NCI-H2227 (cell line): Measurements from ENCODE around the gene AFG3L2.

Experiments
- DNase-seq: peaks from one replicate; lab custom pipeline; 2025; ENCODE audit not compliant: unreplicated experiment; lab: John Stamatoyannopoulos, UW

AFG3L2 gene

GRCh38 chr18:12362473-12363174, 14.4 kb downstream of the AFG3L2 start:
- DNase-seq: no peak

- DNase-seq: no peak
These were observed 15.2 kb downstream of the AFG3L2 start for GRCh38 chr18:12361770-12362378.

GRCh38 chr18:12359515-12359927, 17.5 kb downstream of the AFG3L2 start:
- DNase-seq: no peak

GRCh38 chr18:12352188-12352587, 24.8 kb downstream of the AFG3L2 start:
- DNase-seq: no peak

- DNase-seq: no peak
These were observed 29.1 kb downstream of the AFG3L2 start for GRCh38 chr18:12347895-12348294.

- no peak for DNase-seq
These were observed 30.8 kb downstream of the AFG3L2 start for GRCh38 chr18:12346240-12346565.

GRCh38 chr18:12345491-12346239, 31.4 kb downstream of the AFG3L2 start:
- DNase-seq: no peak

GRCh38 chr18:12342661-12343060, 34.4 kb downstream of the AFG3L2 start:
- no peak for DNase-seq

- DNase-seq: no peak
These were observed 35.9 kb downstream of the AFG3L2 start for GRCh38 chr18:12340945-12341660.

GRCh38 chr18:12338382-12338781, 38.6 kb downstream of the AFG3L2 start:
- no peak for DNase-seq

GRCh38 chr18:12336887-12337286, 40.1 kb downstream of the AFG3L2 start:
- DNase-seq: no peak

GRCh38 chr18:12336171-12336613, 40.8 kb downstream of the AFG3L2 start:
- DNase-seq: peak; percentile 11

- no peak for DNase-seq
These were observed 41.5 kb downstream of the AFG3L2 start for GRCh38 chr18:12335503-12335902.

- peak; percentile 7 for DNase-seq
These were observed 42.2 kb downstream of the AFG3L2 start for GRCh38 chr18:12334863-12335262.

GRCh38 chr18:12334366-12334808, 42.6 kb downstream of the AFG3L2 start:
- DNase-seq: peak; percentile 17

- DNase-seq: no peak
These were observed 43.3 kb downstream of the AFG3L2 start for GRCh38 chr18:12333506-12334290.

GRCh38 chr18:12330766-12331165, 46.3 kb downstream of the AFG3L2 start:
- DNase-seq: no peak

GRCh38 chr18:12329125-12329698, 47.8 kb downstream of the AFG3L2 start:
- DNase-seq: no peak

GRCh38 chr18:12328179-12328823, 48.7 kb downstream of the AFG3L2 start:
- DNase-seq: no peak
